Calu3 (cell line): ENCODE data around the gene NTM. TPM values are rescaled to one million over a fixed set of nuclear protein-coding genes. Genes with fewer than 3 reads are reported as not detected.

ENCODE experiments used
- BruUV-seq: library from RNA; stranded (reverse); fragments of 400-500 nt; replicated peaks from 2 replicates; lab custom pipeline; 2021; lab: Mats Ljungman, UMichigan
- CTCF ChIA-PET: fragments of 300-600 bp; sonication (Branson Sonifier 250); formaldehyde crosslinking; loops from one replicate; lab custom pipeline; 2022; ENCODE audit warnings: antibody characterized with exemption; lab: Charles Lee
- DNase-seq: peaks from one replicate; pipeline ENCODE4 v3.0.0; 2022
- H3K27ac Mint-ChIP-seq: one replicate; pipeline ENCODE4 v1.8.0; 2022; ENCODE audit warnings: mixed read lengths; ENCODE audit not compliant: unreplicated experiment
- H3K27me3 Mint-ChIP-seq: one replicate; pipeline ENCODE4 v1.8.0; 2022; ENCODE audit warnings: mixed read lengths; ENCODE audit not compliant: unreplicated experiment
- H3K36me3 Mint-ChIP-seq: one replicate; pipeline ENCODE4 v1.8.0; 2022; ENCODE audit warnings: mild to moderate bottlenecking, moderate library complexity, mixed read lengths; ENCODE audit not compliant: insufficient read depth, unreplicated experiment
- H3K4me1 Mint-ChIP-seq: one replicate; pipeline ENCODE4 v1.8.0; 2022; ENCODE audit warnings: mild to moderate bottlenecking, low read depth, mixed read lengths; ENCODE audit not compliant: unreplicated experiment
- H3K4me3 Mint-ChIP-seq: one replicate; pipeline ENCODE4 v1.8.0; 2022; ENCODE audit warnings: mild to moderate bottlenecking, low read depth, moderate library complexity, mixed read lengths; ENCODE audit not compliant: unreplicated experiment
- H3K9me3 Mint-ChIP-seq: one replicate; pipeline ENCODE4 v1.8.0; 2022; ENCODE audit warnings: low read depth, mixed read lengths; ENCODE audit not compliant: unreplicated experiment
- intact Hi-C: fragments of 100-400 bp; cut with micrococcal nuclease; formaldehyde crosslinking; loops from one replicate; pipeline ENCODE4 v1.10.0; 2022; ENCODE audit not compliant: unreplicated experiment
- total RNA-seq: library from RNA; stranded (reverse); gene quantifications from 2 replicates; pipeline ENCODE4 v1.2.3, GENCODE V29; 2022
- TF ChIP-seq, protein P1 (sequence below): fragments of 200-600 bp; IDR thresholded peaks from one replicate; pipeline ENCODE4 v1.8.0; 2022; ENCODE audit warnings: antibody characterized with exemption; ENCODE audit not compliant: unreplicated experiment

NTM gene
- total RNA-seq, 1 experiment from 2014 or later: not detected

DNA sequence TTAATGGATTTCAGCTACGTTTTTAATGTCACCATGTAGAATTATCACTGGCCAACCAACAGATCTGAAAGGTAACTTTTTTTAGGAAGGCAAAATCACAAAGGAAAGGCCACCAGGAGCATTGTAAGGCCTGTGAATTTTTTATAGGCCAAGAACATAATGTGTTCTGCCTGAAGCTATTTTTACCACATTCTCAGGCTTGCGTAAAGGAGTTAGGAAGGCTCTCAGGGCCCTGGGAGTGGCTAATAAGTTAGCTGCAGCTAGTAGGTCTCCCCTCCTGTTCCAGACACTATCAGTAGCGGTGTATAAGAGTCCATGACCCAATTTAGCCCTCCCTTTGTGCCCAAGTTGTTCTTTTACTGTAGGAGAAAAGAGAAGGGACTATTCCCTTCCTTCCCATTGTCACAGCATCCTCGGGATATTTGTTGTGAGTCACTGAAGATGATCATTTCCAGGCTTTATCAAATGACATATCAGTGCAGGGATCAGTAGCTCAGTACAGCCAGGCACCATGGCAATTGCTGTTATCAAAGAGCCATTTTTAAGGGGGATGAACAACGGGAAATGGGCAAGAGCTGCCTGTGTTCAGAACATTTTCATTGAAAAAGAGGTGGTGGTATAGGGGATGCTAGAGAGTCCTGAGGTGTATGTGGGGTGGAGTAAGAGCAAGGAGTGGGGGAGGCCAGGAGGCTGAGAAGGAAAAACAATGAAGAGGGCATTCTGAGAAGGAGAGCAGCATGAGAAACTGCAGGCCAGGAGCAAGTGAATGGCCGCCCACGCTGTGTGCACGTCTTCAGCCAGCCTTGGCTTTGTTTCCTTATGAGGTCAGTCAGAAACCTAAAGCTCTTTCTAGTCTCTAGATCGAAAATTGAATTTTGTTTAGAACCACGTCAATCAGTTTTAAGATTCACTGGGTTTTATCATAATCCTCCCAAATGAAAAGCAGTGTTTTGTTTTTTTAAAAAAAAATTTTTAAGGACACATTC lies 940.3 kb downstream of the NTM start:
- Mint-ChIP-seq H3K9me3 (peaks cover 6% of the 10 kb centered on the region), H3K27me3 (no peaks in the 10 kb centered on the region), H3K4me1 (no peaks in the 10 kb centered on the region), H3K27ac (no peak overlapping the region), H3K36me3 (peaks cover 6% of the 10 kb centered on the region), H3K4me3 (no peak overlapping the region)
- BruUV-seq: no TSS peak
- CTCF ChIA-PET: no interaction called here
- TF ChIP-seq, protein P1, sequence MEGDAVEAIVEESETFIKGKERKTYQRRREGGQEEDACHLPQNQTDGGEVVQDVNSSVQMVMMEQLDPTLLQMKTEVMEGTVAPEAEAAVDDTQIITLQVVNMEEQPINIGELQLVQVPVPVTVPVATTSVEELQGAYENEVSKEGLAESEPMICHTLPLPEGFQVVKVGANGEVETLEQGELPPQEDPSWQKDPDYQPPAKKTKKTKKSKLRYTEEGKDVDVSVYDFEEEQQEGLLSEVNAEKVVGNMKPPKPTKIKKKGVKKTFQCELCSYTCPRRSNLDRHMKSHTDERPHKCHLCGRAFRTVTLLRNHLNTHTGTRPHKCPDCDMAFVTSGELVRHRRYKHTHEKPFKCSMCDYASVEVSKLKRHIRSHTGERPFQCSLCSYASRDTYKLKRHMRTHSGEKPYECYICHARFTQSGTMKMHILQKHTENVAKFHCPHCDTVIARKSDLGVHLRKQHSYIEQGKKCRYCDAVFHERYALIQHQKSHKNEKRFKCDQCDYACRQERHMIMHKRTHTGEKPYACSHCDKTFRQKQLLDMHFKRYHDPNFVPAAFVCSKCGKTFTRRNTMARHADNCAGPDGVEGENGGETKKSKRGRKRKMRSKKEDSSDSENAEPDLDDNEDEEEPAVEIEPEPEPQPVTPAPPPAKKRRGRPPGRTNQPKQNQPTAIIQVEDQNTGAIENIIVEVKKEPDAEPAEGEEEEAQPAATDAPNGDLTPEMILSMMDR: no peak
- DNase-seq: no peak
- intact Hi-C loops: no loop called here

DNA sequence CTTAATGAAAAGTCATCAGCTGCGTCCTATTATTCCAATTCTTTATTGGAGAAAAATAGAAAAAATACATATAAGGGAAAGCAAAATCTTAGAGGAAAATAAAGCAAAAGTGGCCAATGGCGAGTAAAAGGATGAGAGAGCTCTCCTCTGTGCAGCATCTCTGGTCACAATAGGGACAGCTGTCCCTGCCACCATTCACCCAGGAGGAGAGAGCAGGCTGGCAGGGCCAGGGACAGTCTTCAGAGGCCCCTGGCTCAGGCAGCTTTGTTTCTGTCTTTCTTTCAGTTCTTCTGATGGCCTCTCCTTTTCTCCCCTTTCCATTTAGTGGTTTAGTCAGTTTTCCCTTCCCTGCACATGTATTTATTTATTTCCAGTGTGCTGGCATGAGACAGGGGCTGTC lies 941.3 kb downstream of the NTM start:
- BruUV-seq: no TSS peak
- TF ChIP-seq, protein P1: no peak
- no peaks in the 10 kb centered on the region for H3K27me3 Mint-ChIP-seq
- H3K27ac Mint-ChIP-seq: no peak overlapping the region
- no peak for DNase-seq
- intact Hi-C loops: no loop called here
- CTCF ChIA-PET: no interaction called here
- no peaks in the 10 kb centered on the region for H3K4me1 Mint-ChIP-seq
- H3K4me3 Mint-ChIP-seq: no peak overlapping the region
- peaks cover 4% of the 10 kb centered on the region for H3K9me3 Mint-ChIP-seq
- peaks cover 6% of the 10 kb centered on the region for H3K36me3 Mint-ChIP-seq

DNA sequence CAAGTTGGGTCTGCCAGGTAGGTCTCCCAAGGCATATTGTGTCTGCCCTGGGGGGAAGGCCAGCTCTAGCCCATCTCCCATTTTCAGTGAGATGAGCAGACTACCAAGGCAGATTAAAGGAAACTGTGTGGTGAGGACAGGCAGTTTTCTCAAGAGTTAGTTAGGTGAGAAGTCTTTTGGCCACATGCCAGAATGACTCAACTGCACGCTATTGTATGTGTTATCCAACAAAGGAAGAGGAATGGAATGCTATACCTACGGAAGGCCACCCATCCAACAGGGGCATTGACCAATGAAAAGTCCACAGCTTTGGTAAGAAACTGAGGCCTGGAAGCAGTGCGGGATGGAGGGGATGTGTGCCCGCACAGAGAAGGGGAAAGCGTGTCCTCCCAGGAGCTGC lies 941.7 kb downstream of the NTM start:
- no peaks in the 10 kb centered on the region for H3K27me3 Mint-ChIP-seq
- intact Hi-C loops: no loop called here
- CTCF ChIA-PET: no interaction called here
- no peaks in the 10 kb centered on the region for H3K4me1 Mint-ChIP-seq
- no peak overlapping the region for H3K4me3 Mint-ChIP-seq
- no peak overlapping the region for H3K27ac Mint-ChIP-seq
- peaks cover 4% of the 10 kb centered on the region for H3K9me3 Mint-ChIP-seq
- no peak for DNase-seq
- BruUV-seq: no TSS peak
- TF ChIP-seq, protein P1: no peak
- H3K36me3 Mint-ChIP-seq: peaks cover 6% of the 10 kb centered on the region

DNA sequence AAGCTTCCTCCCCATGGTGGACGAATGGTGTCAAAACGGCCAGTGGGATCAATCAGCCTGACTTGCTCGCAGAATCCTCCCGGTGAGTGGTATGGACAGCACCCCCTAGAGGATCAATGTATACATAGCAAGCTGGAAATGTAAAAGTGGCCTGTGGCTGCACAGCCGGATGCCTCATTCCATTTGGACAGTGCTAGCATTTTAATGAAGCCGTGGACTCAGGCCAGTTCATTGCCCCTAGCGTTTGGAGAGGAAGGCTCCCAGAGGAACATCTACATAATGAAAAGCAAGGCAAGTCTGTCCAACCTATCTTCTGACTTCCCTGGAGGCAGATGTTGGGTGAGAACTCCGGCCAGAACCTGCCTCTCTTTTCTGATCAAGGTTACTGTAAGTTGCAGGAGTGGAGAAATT lies 942.3 kb downstream of the NTM start:
- no peaks in the 10 kb centered on the region for H3K27me3 Mint-ChIP-seq
- no peak overlapping the region for H3K4me3 Mint-ChIP-seq
- H3K4me1 Mint-ChIP-seq: no peaks in the 10 kb centered on the region
- peaks cover 6% of the 10 kb centered on the region for H3K36me3 Mint-ChIP-seq
- H3K9me3 Mint-ChIP-seq: peaks cover 4% of the 10 kb centered on the region
- no peak for DNase-seq
- intact Hi-C loops: no loop called here
- TF ChIP-seq, protein P1: no peak
- H3K27ac Mint-ChIP-seq: no peak overlapping the region
- CTCF ChIA-PET: no interaction called here
- BruUV-seq: no TSS peak
